Kidney glomerular epithelial cell (primary cell): ENCODE data around the gene RBM33.

Experiments used
- DNase-seq: peaks from one replicate; lab custom pipeline; 2025; lab: John Stamatoyannopoulos, UW

Gene RBM33

DNA sequence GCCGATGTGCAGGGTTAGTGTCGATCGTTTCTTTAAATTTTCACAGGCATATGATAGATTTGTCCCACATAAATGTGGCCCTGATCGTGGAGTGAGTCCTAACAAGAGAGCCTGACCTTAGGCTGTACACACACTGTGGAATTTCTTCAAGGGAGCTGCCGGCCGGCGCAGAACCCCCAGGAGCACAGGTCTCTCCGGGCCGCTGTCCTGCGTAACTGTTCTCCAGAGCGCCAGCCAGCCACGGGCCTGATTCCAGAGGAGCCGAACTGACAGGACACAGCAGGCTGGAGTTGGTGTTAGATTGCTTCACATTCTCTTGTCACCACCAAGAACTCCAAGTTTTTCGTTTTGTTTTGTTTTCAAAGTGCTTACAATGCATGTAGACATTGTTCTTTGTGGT lies 130.5 kb downstream of the RBM33 start:
- DNase-seq = no peak

DNA sequence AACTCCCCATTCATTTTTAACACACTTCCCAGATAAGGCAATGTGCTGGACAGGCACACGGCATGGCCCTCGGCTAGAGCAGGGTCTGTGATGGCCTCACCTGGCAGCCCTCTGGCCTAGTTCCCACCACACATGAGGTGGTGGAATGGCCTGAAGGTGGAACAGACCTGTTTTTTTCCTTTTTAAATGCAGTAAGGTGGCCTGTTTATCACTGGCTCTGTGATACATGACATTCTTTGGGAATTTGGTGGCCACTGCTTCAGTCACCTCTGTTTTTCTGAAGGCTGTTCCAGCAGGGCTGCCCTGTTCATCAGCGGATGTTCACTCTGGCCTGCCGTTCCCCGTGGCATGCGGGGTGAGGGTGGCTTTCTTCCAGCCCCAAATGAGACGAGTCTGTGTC lies 131.2 kb downstream of the RBM33 start:
- DNase-seq = no peak

DNA sequence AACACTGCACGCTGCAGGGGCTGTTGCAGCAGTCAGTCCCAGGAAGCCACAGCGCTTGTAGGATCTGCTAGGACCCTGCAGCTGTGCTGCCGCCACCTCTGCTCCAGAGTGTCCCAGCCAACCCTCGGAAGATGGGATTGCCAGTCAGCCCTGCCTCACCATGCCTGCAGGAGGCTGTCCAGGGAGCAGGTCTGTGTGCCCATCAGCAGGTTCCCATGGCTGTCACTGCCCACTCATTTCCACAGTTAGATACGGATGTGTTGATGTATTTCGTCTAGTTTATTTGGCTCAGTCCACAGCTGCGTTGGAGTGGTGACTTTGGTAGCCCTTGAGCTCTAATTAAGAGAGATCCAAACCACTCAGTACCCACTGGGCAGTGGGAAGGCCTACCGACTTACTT lies 132.1 kb downstream of the RBM33 start:
- no peak for DNase-seq

DNA sequence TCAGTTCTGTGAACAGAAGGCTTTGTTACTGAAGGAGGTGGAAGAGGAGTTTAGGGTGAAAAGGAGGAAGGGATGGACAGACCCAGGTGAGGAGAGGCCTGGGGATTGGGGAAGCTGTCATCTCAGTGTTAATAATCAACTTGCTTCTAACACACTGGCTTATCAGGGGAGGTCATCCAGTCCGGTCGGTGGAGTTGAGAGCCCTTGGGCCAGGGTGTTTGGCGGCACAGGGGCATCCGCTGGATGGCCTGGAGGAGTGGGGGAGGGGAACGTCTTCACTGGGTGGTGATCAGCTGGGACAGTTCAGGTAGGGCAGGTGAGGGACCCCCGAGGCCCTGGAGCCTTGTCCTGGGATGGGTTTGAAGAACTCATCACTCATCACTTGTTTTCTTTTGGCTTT lies 133.9 kb downstream of the RBM33 start:
- DNase-seq = no peak

DNA sequence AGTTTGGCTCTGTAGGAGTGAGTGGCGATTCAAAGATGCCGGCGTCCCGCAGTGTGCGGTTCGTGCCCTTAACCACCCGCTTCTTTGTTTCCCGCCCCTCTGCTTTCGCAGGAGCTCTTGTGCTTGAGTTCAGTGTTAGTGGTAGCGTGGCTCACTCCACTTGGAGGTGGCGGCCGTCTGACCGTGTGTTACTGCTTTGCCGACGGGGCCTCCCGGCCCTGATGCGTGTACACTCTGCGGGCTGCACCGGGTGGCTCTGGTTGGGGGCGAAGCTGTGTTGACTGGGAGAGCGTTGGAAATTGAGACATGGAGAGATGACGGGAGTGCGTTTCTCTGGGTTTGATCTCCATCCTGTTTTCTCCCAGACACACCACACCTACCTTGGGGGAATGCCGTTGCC lies 136.4 kb downstream of the RBM33 start:
- no peak for DNase-seq

DNA sequence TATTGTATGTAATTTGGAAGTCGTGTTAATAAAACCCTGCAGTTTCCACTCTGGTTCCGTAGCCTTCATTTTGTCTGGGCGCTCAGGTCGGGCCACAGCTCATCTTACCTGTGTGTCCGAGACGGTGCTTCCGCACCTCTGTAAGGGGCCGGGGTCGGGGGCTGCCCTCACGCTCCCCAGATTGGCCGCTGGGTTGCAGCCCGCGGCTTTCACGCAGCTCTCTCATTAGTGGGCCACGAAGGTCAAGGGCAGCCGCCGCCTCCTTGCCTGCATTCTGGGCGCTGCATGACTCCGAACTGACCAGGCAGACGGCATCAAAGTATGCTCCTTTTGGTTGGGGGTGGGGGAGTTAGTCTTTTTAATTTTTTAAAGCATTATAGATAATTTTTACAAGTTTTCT lies 137.0 kb downstream of the RBM33 start:
- DNase-seq = no peak

DNA sequence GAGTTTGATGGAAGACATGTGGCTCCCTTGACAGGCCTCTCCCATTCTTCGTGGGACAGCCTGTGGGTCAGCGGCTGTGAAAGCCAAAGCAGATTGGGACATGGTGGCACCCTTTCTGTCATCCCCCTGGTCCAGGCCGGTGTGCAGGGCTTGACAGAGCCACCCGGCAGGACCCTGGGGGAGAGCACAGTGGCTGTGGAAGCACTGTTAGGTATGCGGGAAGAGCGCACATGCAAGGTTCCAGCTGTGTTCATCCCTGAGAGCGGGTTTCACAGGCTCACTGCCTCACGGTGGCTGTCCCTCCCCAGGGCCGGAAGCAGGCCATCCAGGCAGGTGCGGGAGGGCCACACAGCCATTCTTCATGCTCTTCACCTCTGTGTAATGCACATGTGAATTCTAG lies 138.0 kb downstream of the RBM33 start:
- DNase-seq = no peak

DNA sequence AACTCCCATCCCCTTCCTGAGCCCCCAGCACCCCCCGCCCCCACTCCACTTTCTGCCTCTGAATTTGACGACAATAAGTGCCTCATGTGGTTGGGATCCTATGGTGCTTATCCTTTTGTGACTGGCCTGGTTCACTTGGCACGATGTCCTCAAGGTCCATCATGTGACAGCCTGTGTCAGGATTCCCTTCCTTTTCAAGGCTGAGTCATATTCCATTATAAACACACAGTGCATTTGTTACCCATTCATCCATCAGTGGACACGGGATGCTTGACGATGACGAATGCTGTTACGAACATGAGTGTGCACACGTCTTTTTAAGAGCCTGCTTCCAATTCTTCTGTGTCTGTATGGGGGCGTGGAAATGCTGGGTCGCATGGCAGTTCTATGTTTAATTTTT lies 141.1 kb downstream of the RBM33 start:
- no peak for DNase-seq

DNA sequence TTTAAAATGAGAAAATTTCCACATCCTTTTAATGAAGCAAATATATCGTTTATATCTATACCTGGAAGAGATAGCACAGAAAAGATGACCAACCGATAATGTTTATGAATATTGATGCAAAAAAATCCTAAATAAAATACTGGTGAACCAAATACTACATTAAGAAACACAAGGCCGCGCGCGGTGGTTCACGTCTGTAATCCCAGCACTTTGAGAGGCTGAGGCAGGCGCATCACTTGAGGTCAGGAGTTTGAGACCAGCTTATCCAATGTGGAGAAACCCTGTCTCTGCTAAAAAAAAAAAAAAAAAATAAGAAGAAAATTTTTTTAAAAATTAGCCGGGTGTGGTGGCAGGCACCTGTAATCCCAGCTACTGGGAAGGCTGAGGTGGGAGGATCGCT lies 142.0 kb downstream of the RBM33 start:
- no peak for DNase-seq

DNA sequence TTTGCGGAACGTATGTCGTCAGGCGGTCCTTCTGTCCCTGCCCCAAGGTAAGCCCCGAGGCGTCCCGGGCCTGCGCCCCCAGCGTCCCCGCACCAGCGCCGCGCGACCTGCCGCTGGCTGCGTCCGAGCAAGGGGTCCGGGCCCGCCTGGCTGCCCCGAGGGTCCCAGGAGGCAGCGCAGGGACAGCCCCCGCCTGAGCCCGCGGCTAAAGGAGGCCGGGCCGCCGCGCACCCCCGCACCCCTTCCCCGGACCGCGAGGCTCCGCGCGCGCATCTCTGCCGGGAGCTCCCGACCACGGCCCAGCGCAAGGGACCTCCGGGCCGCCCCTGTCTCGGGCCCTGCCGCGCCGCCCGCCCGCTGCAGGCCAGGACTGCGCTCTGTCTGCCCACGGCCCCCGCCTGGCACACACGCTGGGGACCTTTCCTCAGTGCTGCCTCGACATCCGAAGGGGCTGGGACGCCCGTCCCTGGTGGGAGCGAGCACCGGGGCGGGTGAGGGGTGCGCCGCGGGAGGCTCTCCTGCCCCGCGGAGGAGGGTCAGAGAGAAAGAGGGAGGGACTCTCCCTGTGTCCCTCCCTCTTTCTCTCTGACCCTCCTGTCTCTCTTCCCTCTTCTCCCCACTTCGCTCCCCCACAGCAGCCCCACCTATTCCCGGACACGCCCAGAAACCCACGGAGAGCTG lies 142.8 kb downstream of the RBM33 start:
- DNase-seq = no peak

DNA sequence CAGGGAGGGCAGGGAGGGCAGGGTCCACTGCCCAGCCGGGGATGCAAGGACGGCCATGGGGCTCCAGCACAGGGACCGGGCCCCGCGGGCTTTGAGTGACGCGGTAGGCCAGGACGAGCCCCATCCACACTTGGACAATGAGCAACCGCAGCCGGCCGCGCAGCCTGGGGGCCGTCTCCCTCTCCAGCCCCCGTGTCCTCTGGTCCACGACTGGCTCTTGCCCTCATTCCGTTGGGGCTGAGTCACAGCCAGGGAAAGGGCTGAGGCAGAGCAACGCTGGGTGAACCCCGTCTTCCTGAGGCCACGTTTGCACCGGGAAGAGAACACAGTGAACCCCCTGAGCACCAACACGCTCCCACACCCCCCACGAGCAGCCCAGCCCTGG lies 144.1 kb downstream of the RBM33 start:
- DNase-seq = no peak

DNA sequence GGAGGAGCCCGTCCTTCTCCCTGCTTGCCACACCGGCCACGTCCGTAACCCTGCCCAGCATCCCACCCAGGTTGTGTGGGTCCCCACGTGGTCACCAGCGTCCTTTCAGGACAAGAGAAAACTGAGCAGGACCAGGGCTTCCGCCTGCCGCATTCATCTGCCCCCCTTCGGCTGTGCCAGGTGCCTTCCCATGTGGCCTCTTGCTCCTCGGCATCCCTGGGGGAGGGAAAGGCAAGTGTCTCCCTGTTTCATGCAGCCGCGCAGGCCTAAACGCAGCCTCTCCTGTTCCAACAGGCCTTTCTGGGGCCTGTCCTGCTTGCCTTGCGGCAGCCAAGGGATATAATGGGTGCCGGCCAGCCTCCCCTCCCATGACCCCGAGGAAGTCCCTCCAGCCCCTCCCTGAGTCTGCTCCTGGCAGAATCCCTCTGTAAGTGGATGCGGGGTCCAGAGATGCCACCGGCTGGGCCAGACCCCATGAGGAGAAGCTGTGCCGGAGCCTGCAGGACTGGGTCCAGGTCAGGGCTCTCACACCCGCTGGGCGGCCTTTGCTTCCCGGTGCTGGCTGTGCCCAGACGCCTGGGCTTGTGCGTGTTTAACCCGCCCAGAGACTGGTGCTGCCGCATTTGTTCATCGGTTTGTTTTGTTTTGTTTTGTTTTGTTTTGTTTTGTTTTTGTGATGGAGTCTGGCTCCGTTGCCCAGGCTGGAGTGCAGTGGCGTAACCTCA lies 144.7 kb downstream of the RBM33 start:
- DNase-seq = no peak

DNA sequence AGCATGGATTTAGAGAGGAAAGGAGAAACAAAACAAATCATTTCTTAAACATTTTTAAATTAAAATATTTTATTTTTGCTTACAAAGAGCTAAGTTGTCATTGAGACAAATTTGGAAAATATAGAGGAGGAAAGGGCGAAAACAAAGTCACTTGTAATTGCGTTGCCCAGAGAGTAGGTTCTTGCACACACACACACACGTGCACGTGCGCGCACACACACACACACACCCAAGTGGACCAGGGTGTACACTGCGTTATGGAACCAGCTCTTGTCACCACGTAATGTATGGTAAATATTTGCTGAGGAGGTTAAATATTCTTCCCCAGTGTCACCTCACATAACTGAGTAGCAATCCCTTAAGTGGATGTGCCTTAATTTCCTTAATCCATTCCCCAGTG lies 146.2 kb downstream of the RBM33 start:
- DNase-seq = no peak

DNA sequence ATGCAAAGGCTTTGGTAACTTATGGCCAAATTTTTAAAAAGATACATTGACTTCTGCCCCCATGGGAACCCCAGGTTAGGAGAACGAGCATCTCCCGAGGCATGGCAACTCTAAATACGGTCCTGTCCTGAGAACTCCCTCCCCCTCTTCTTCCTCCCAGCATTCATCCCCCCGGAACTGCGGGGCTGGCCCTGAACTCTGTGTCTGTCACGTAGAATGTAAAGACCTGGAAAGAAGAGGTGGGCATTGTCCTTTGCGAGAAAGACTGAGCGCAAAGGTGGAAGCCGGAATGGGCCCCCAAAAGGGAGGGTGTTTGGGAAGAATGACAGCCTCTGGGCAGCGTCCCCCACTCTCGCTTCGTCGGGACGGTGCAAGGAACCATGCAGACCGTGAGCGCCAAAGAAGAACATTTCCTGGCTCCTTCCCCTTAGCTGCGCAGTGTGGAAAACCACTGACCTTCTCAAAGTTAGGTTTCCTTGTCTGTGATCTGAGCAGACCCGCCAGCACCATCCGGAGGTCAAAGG lies 146.8 kb downstream of the RBM33 start:
- no peak for DNase-seq

DNA sequence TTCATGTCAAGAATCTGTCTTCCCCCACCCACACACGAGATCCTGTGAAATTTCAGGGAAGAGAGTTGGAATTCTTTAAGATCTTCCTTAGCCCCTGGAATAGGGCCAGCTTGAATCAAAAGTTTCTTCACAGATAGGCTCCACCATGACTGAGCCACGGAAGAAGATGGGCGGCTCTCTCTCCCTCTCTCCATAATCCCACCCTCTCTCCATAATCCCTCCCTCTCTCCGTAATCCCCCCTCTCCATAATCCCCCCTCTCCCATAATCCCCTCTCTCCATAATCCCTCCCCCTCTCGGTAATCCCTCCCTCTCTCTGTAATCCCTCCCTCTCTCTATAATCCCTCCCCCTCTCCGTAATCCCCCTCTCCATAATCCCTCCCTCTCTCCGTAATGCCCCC lies 147.4 kb downstream of the RBM33 start:
- DNase-seq = no peak

DNA sequence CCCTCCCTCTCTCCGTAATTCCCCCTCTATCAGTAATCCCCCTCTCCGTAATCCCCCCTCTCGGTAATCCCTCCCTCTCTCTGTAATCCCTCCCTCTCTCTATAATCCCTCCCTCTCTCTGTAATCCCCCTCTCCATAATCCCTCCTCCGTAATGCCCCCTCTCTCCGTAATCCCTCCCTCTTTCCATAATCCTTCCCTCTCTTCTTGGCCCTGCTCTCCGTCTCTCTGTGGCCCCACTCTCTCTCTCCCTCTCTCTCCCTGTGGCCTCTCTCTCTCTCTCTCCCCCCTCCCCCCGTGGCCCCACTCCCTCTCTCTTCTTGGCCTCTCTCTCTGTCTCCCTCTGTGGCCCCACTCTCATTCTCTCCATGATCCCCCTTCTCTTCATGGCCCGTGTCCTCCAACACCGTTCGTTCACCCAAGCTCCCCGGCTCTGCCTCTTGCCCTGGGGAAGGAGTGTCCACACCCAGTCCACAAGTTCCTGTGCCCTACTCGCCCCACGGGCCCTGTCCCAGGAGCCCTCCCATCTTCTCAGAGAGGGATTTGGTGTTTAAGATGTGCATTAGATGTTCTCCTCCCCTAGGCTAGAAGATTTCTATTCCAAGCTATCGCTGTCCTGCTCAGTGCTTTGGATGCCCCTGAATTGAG lies 148.0 kb downstream of the RBM33 start:
- DNase-seq = no peak

DNA sequence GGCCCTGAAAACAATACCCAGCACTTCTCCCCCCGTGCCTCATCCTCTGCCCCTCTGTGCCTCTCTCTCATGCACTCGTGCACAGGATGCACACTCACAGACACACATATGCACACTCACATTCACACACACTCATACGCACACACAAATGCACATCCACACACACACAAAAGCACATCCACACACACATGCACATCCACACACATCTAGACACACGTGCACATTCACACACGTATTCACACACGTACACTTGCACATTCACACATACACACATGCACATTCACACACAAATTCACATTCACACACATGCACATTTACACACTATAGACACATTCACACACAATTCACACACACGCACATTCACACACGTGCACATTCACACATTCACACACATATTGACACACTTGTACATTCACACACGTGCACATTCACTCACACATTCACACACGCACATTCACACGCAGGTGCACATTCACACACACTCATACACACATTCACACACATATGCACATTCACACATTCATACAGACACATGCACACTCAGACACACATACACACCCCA lies 148.6 kb downstream of the RBM33 start:
- no peak for DNase-seq

DNA sequence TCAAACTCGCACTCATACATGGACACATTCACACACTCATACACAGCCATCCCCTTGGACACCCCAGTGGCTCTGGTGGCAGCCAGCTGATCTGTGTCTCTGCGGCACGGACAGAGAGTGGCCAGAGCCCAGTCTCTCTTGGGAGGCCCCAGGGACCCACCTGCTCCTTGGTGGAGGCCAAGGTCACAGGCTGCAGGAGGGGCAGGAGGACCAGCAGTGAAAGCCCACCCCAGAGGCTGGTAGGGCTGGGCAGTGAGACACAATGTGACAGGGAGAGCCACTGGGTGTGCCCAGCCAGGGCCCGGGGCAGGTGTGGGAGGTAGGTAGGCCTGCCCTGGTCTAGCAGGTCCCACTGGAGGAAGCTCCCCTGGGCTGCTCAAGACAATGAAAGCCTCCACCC lies 149.3 kb downstream of the RBM33 start:
- no peak for DNase-seq

DNA sequence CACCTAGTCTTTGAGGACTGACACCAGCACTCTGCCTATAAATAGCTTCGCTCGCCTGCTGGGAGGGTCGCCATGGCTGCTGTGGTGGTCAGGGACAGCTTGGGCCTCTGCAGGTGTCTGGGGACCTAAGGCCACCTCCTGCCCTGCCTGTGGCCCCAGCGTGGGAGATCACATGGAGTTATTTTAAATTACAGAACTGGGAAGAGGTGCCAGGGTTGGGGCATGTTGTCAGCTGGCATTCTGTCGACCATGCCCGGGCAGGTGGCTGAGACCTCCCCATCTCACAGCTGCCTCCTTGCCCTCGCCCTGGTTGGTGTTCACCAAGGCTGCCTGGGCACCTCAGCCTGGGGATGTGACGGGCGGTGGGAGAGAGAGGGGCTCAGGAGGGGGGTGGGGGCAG lies 149.7 kb downstream of the RBM33 start:
- DNase-seq = no peak

DNA sequence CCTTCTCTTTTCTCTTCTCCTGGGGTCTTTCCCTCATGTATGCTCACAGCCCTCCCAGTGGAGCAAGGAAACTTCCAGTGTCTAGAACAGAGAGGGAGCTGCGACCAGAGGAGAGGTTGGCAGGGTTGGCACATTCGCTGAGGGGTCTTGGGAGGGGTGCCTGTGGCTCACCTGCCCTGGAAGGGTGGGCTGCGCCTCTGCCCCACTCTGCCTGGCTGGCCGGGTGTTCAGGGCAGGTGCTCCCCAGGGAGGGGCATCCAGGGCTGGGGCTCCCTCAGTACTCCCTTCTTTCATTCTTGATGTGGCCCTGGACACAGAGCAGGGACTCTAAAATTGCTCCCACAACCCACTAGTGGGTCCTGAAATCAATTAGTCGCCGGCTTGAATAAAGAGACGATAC lies 150.9 kb downstream of the RBM33 start:
- DNase-seq = no peak

DNA sequence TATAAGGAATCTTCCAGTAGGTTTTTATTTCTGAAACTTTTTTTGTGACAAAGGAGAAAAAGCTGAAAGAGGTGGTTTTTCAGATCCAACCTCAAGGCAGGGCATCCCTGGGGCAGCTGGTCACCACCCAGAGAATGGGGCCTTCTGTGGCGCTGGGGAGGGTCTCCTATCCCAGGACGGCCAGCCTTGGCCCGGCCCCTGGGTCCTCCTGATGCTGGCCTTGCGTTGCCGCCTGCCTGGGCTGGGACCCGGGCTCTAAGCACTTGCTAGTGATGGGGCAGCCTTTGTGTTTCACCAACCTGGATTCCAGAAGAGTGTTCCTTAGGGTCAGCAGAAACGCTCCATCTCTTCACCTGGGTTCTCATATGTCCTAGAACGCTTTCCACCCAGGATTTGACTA lies 151.5 kb downstream of the RBM33 start:
- DNase-seq = no peak

DNA sequence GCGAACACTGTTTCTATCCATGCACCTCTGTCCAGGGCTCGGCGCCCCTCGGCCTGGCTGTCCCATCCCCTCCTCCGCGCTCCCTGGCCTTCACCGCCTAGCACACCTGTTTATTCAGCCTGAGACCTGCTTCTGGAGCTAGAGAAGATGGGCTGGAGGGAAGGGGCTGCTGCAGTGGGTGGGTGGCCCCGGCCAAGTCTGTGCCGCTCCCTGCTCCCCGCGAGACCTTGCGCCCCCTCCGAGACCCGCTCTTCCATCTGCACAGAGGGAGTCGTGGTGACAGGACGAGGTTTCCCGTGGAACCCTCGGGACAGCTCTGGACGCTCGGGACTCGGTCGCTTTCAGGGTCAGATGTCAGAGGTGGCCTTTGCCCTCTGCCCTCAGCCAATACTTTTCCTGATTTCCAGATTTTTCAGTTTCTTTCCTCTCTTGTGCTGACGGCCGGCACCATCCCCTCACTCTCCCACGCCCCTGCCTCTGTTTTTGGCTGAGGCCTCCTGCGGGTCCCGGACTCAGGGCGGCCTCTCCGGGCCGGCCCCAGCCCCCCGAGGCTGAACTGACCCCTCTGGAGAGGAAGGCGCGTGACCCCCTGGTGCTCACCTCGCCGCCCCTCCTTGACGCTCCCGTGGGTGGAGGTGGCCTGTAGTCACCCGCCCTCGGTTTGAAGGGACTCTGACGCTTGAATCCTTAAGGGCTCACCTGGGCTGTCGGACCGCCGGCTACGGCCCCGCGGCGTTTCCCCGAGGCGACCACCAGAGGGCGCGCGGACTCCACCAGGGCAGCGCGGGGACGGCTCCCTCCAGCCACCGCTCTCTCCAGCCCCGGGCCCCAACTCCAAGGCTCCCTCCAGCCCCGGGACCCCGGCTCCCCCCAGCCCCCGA lies 152.2 kb downstream of the RBM33 start:
- no peak for DNase-seq
